Pancreas (tissue), 10 donors: Measurements from ENCODE around the gene SLC6A11. TPM values are rescaled to one million over a fixed set of nuclear protein-coding genes. Genes with fewer than 3 reads are reported as not detected.

Source experiments
- ATAC-seq, 4 donors: fragments of 200-7000 bp; cut with Tn5 transposase; one replicate each; pipeline versions ENCODE4 v1.8.0 to v1.9.1; 2020; ENCODE audit warnings: mild to moderate bottlenecking in 4 of 4, moderate library complexity in 4 of 4
- DNase-seq, 6 donors: peaks; one replicate each; pipeline ENCODE4 v3.0.0-alpha.2; 2020
- FAIRE-seq: peaks from 2 replicates; lab custom pipeline; 2012; peaks lifted over from hg19 to GRCh38; lab: Jason Lieb, UNC
- H3K27ac ChIP-seq, 4 donors: fragments of 200-600 bp; sonication (generic); 1 replicate in 3 of 4; 2 replicates in 1 of 4; pipeline versions ENCODE4 v1.5.0 to v1.8.0; 2020
- H3K27me3 ChIP-seq, 4 donors: fragments of 200-600 bp; one replicate each; pipeline ENCODE4 v1.8.0; 2021
- H3K36me3 ChIP-seq, 3 donors: fragments of 200-600 bp; sonication (generic) in 1 of 3; one replicate each; pipeline versions ENCODE4 v1.5.0 to v1.8.0; 2020 to 2021
- H3K4me1 ChIP-seq, 3 donors: fragments of 200-600 bp; one replicate each; pipeline ENCODE4 v1.8.0; 2021
- H3K4me3 ChIP-seq, 4 donors: fragments of 200-600 bp; sonication (generic) in 2 of 4; one replicate each; pipeline versions ENCODE4 v1.5.0 to v1.8.0; 2020 to 2021
- H3K9me3 ChIP-seq, 4 donors: fragments of 200-600 bp; one replicate each; pipeline ENCODE4 v1.8.0; 2021
- CTCF ChIP-seq, 4 donors: fragments of 200-600 bp; sonication (generic) in 3 of 4; IDR thresholded peaks; one replicate each; pipeline versions ENCODE4 v1.5.0 to v1.8.0; 2021; ENCODE audit warnings: antibody characterized with exemption in 4 of 4
- WGBS, 2 donors: extraction: QIAGEN DNeasy Blood & Tissue Kit; methylation state at CpG; one replicate each; pipeline ENCODE4 v1.1.7; 2013; 5-methylcytosine and 5-hydroxymethylcytosine counted together
- intact Hi-C, 3 donors: fragments of 100-400 bp; cut with DNase I; formaldehyde crosslinking; loops; one replicate each; pipeline versions ENCODE4 v1.11.1 to v1.14.2; 2022
- polyA plus RNA-seq, 2 donors: library from polyadenylated mRNA; stranded (reverse); fragments of 200-250 nt; gene quantifications; one replicate each; pipeline ENCODE4 v1.2.3, GENCODE V29; 2013
- total RNA-seq, 6 donors: library from RNA; stranded (reverse); fragmentation: NEBNext Ultra II Directional in 4 of 6; extraction: Animal tissue kit (Norgen Biotek cat#: 25700) in 4 of 6; gene quantifications; one replicate each; pipeline versions ENCODE4 v1.2.1 to v1.2.4, GENCODE V29; 2021 to 2023
- donor health status: healthy with polysubstance abuse.
- donor health status: DM: no; HTN: no; CAD: no; lungs with moderate emphysema.
- donor health status: DM: no; HTN: no; CAD: no.
- donor health status: control.
- donor health status: control.
- donor health status: Bipolar disorder and iron deficiency.
- donor health status: DM: yes; HTN: yes; CAD: no.
- donor health status: DM: no; HTN: no; CAD: no.
- donor health status: DM: no; HTN: no; CAD: no.
- donor health status: DM: yes; HTN: yes; CAD: no.

Gene SLC6A11
- total and polyA plus RNA-seq, 8 donors: 0.04 to 0.17 (median 0.06) TPM

- no peaks in the 10 kb centered on the region for H3K27me3 ChIP-seq
- DNase-seq: no peak
- H3K9me3 ChIP-seq: no peaks in the 10 kb centered on the region
- H3K27ac ChIP-seq: no peak overlapping the region
- no peaks in the 10 kb centered on the region for H3K36me3 ChIP-seq
- no peak for FAIRE-seq
- intact Hi-C loops: no loop called here
- H3K4me1 ChIP-seq: no peaks in the 10 kb centered on the region
- H3K4me3 ChIP-seq: no peak overlapping the region
- TF ChIP-seq CTCF (IDR thresholded peaks at IDR 0.05): no peak
- no peak for ATAC-seq
- 30 to 49% methylated on average over 5 of the region's 5 CpGs for WGBS, 2 donors
Measured at GRCh38 chr3:10822708-10823515, 6.9 kb downstream of the SLC6A11 start.

GRCh38 chr3:10823516-10823818 lies 7.4 kb downstream of the SLC6A11 start:
- no peak for FAIRE-seq

GRCh38 chr3:10824468-10824867 lies 8.4 kb downstream of the SLC6A11 start:
- no peaks in the 10 kb centered on the region for H3K4me1 ChIP-seq
- no peak overlapping the region for H3K4me3 ChIP-seq
- H3K27ac ChIP-seq: no peak overlapping the region
- no peaks in the 10 kb centered on the region for H3K27me3 ChIP-seq
- intact Hi-C loops: no loop called here
- ATAC-seq (no peak), FAIRE-seq (no peak), DNase-seq (no peak)
- no peak for TF ChIP-seq CTCF (IDR thresholded peaks at IDR 0.05)
- H3K36me3 ChIP-seq: no peaks in the 10 kb centered on the region
- WGBS, 2 donors: 80 to 97% methylated on average over 1 of the region's 1 CpG
- no peaks in the 10 kb centered on the region for H3K9me3 ChIP-seq

More at GRCh38 chr3:10823516-10823818, 7.4 kb downstream of the SLC6A11 start:
- Histone ChIP-seq H3K4me1 (no peaks in the 10 kb centered on the region), H3K27me3 (no peaks in the 10 kb centered on the region), H3K36me3 (no peaks in the 10 kb centered on the region), H3K9me3 (no peaks in the 10 kb centered on the region), H3K27ac (no peak overlapping the region), H3K4me3 (no peak overlapping the region)
- intact Hi-C loops: no loop called here
- 73 to 77% methylated on average over 2 of the region's 2 CpGs for WGBS, 2 donors
- DNase-seq: no peak
- ATAC-seq: no peak
- TF ChIP-seq CTCF (IDR thresholded peaks at IDR 0.05): no peak

GRCh38 chr3:10833855-10834414 lies 17.9 kb downstream of the SLC6A11 start:
- no peak overlapping the region for H3K27ac ChIP-seq
- TF ChIP-seq CTCF (IDR thresholded peaks at IDR 0.05): no peak
- no peaks in the 10 kb centered on the region for H3K4me1 ChIP-seq
- H3K9me3 ChIP-seq: no peaks in the 10 kb centered on the region
- 44 to 54% methylated on average over 3 of the region's 3 CpGs for WGBS, 2 donors
- intact Hi-C loops: no loop called here
- FAIRE-seq (no peak), ATAC-seq (no peak), DNase-seq (no peak)
- no peaks in the 10 kb centered on the region for H3K27me3 ChIP-seq
- no peak overlapping the region for H3K4me3 ChIP-seq
- no peaks in the 10 kb centered on the region for H3K36me3 ChIP-seq

GRCh38 chr3:10834951-10835350 lies 18.9 kb downstream of the SLC6A11 start:
- ATAC-seq: no peak
- Histone ChIP-seq H3K36me3 (no peaks in the 10 kb centered on the region), H3K9me3 (no peaks in the 10 kb centered on the region), H3K27me3 (no peaks in the 10 kb centered on the region), H3K4me3 (no peak overlapping the region), H3K27ac (no peak overlapping the region), H3K4me1 (no peaks in the 10 kb centered on the region)
- no peak for TF ChIP-seq CTCF (IDR thresholded peaks at IDR 0.05)
- intact Hi-C loops: no loop called here
- WGBS, 2 donors: 54 to 71% methylated on average over 10 of the region's 10 CpGs
- no peak for DNase-seq
- FAIRE-seq: no peak
